T-cell (primary cell): ENCODE results near the gene ZNF611. TPM values are rescaled to one million over a fixed set of nuclear protein-coding genes. Genes with fewer than 3 reads are reported as not detected.
"Not testable (repeated sequence)": the region's sequence is repeated elsewhere in the genome, so short reads cannot be mapped to it uniquely, and the experiment has no call there.

Experiments
- ATAC-seq, 4 experiments: fragments of 200-7000 bp in 3 of 4; fragments of 150-1000 bp in 1 of 4; cut with Tn5 transposase; replicated peaks in 1 of 4; 1 replicate in 3 of 4; 2 replicates in 1 of 4; pipeline ENCODE4 v1.10.0; 2021; ENCODE audit warnings: moderate library complexity in 3 of 4, mild to moderate bottlenecking in 2 of 4, moderate number of reproducible peaks in 1 of 4
- CTCF ChIA-PET, 2 donors: fragments of 300-600 bp; sonication (Branson Sonifier 250); formaldehyde crosslinking; loops; one replicate each; lab custom pipeline; 2022; ENCODE audit warnings: antibody characterized with exemption in 2 of 2; lab: Charles Lee
- POLR2A ChIA-PET, 2 donors: fragments of 300-600 bp; sonication (Branson Sonifier 250); formaldehyde crosslinking; loops; one replicate each; lab custom pipeline; 2022; ENCODE audit warnings: antibody characterized with exemption in 2 of 2; lab: Charles Lee
- DNase-seq, 35 experiments: peaks; one replicate each; pipeline versions ENCODE4 v3.0.0 to v3.0.0-alpha.2; 2013 to 2023
- H3K27ac ChIP-seq: one replicate; pipeline ENCODE4 v1.5.1; 2013; ENCODE audit warnings: low read length
- H3K27me3 ChIP-seq, 2 experiments: replicated peaks in 1 of 2; 1 replicate in 1 of 2; 2 replicates in 1 of 2; pipeline versions ENCODE4 v1.6.1 to v1.7.0; 2013; ENCODE audit warnings: low read length in 1 of 2, mixed read lengths in 1 of 2; ENCODE audit not compliant: control insufficient read depth in 2 of 2, insufficient read depth in 2 of 2; ENCODE audit errors: extremely low read depth in 1 of 2
- H3K36me3 ChIP-seq, 2 donors: 1 replicate in 1 of 2; 2 replicates in 1 of 2; pipeline versions ENCODE4 v1.6.1 to v1.7.0; 2013; ENCODE audit warnings: low read length in 1 of 2; ENCODE audit not compliant: control insufficient read depth in 2 of 2, insufficient read depth in 1 of 2; ENCODE audit errors: extremely low read depth in 1 of 2
- H3K4me1 ChIP-seq, 2 experiments: 1 replicate in 1 of 2; 2 replicates in 1 of 2; pipeline versions ENCODE4 v1.6.1 to v1.7.0; 2013; ENCODE audit warnings: low read length in 2 of 2, mixed read lengths in 1 of 2; ENCODE audit not compliant: insufficient read depth in 2 of 2, control insufficient read depth in 1 of 2; ENCODE audit errors: extremely low read depth in 1 of 2
- H3K4me3 ChIP-seq, 2 donors: 1 replicate in 1 of 2; 2 replicates in 1 of 2; pipeline versions ENCODE4 v1.5.1 to v1.7.0; 2013; ENCODE audit warnings: mild to moderate bottlenecking in 2 of 2, low read length in 1 of 2, moderate library complexity in 1 of 2; ENCODE audit not compliant: control insufficient read depth in 1 of 2; ENCODE audit errors: extremely low read depth in 1 of 2
- H3K9me3 ChIP-seq: 2 replicates; pipeline ENCODE4 v1.7.0; 2013
- H3K27ac Mint-ChIP-seq, 2 donors: one replicate each; pipeline ENCODE4 v1.8.0; 2020 to 2021; ENCODE audit warnings: mild to moderate bottlenecking in 2 of 2, mixed read lengths in 2 of 2
- H3K27me3 Mint-ChIP-seq, 2 donors: one replicate each; pipeline ENCODE4 v1.8.0; 2021 to 2022; ENCODE audit warnings: mixed read lengths in 2 of 2
- H3K36me3 Mint-ChIP-seq: one replicate; pipeline ENCODE4 v1.8.0; 2021; ENCODE audit warnings: mixed read lengths
- H3K4me1 Mint-ChIP-seq, 3 donors: one replicate each; pipeline ENCODE4 v1.8.0; 2020 to 2022; ENCODE audit warnings: mixed read lengths in 3 of 3, mild to moderate bottlenecking in 1 of 3
- H3K4me3 Mint-ChIP-seq, 3 donors: one replicate each; pipeline ENCODE4 v1.8.0; 2020 to 2022; ENCODE audit warnings: mild to moderate bottlenecking in 3 of 3, mixed read lengths in 3 of 3, moderate library complexity in 3 of 3
- H3K9me3 Mint-ChIP-seq, 3 donors: one replicate each; pipeline ENCODE4 v1.8.0; 2020 to 2022; ENCODE audit warnings: mixed read lengths in 3 of 3
- WGBS: methylation state at CpG from one replicate; pipeline ENCODE4 v1.1.5; 2013; ENCODE audit warnings: missing lambda C conversion rate; ENCODE audit not compliant: insufficient coverage; 5-methylcytosine and 5-hydroxymethylcytosine counted together
- total RNA-seq, 35 experiments: library from RNA in 6 of 35; stranded (reverse) in 6 of 35; fragments of 120-200 nt in 1 of 35; gene quantifications; one replicate each; pipeline versions ENCODE4 v1.2.1 to v1.2.4 and lab custom pipeline; 2013 to 2026

The ZNF611 gene
- total RNA-seq, 5 donors from 2014 or later (not counting 1 experiment from before 2014, with no cell fraction given) = 31.5 to 46.2 (median 37.0) TPM

GRCh38 chr19:52685811-52686210 lies 49.0 kb downstream of the ZNF611 start:
- no peak overlapping the region for H3K27ac ChIP-seq
- no peaks in the 10 kb centered on the region for H3K9me3 ChIP-seq
- Mint-ChIP-seq H3K36me3 (peaks cover 21% of the 10 kb centered on the region), H3K27ac (no peak overlapping the region), H3K4me1 (peaks cover 36 to 41% (median 39%) of the 10 kb centered on the region in 3 donors), H3K9me3 (no peaks in the 10 kb centered on the region), H3K4me3 (no peak overlapping the region), H3K27me3 (no peaks in the 10 kb centered on the region)
- H3K27me3 ChIP-seq = no peaks in the 10 kb centered on the region
- ATAC-seq = no peak
- WGBS = no CpG with 5 or more reads among the region's 1 CpG
- peaks cover 2 to 3% of the 10 kb centered on the region in 2 donors for H3K36me3 ChIP-seq
- POLR2A ChIA-PET = interaction anchor here in 1 of 2 donors (0.6 kb wide), 1 partner anchor 508 kb away, joined by 4 read pairs; no protein-coding TSS in a partner anchor
- CTCF ChIA-PET = no interaction called here
- peaks cover 7 to 21% of the 10 kb centered on the region in 2 experiments for H3K4me1 ChIP-seq
- no peak for DNase-seq
- no peak overlapping the region for H3K4me3 ChIP-seq

DNA sequence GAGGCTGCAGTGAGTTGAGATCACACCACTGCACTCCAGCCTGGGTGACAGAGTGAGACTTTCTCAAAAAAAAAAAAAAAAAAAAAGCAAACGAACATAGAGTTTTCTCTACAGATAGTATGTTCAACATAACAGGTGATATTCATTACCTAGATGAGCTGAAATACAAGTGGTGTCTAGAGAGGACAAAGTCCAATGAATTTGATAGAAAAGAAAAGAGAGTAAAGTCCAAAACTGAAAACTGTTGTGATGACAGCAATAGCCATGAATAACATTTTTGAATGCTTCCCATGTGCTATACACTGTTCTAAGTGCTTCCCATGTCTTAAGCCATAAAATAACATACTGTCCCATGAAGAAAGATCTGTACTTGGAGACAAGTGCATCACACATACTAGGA lies 53.6 kb downstream of the ZNF611 start:
- H3K9me3 ChIP-seq, H3K27ac Mint-ChIP-seq: not testable (repeated sequence)

GRCh38 chr19:52679598-52679997 lies 55.2 kb downstream of the ZNF611 start:
- H3K36me3 ChIP-seq = peaks cover 2 to 3% of the 10 kb centered on the region in 2 donors
- H3K4me3 Mint-ChIP-seq = no peak overlapping the region
- H3K4me1 Mint-ChIP-seq = peaks cover 25 to 32% (median 25%) of the 10 kb centered on the region in 3 donors
- no peak overlapping the region for H3K27ac ChIP-seq
- H3K9me3 ChIP-seq = no peaks in the 10 kb centered on the region
- H3K4me3 ChIP-seq = no peak overlapping the region
- peaks cover 48% of the 10 kb centered on the region for H3K36me3 Mint-ChIP-seq
- no peaks in the 10 kb centered on the region for H3K27me3 ChIP-seq
- 93% methylated on average over 5 of the region's 5 CpGs for WGBS
- H3K4me1 ChIP-seq = peaks cover 0 to 2% of the 10 kb centered on the region in 2 experiments
- H3K27me3 Mint-ChIP-seq = no peaks in the 10 kb centered on the region
- H3K27ac Mint-ChIP-seq = peak overlapping the region in 1 of 2 donors; percentile 48
- ATAC-seq (no peak), DNase-seq (no peak)
- ChIA-PET POLR2A (no interaction called here), CTCF (no interaction called here)
- peaks cover 0 to 10% (median 2%) of the 10 kb centered on the region in 3 donors for H3K9me3 Mint-ChIP-seq

More for the DNA sequence above, 53.6 kb downstream of the ZNF611 start:
- H3K4me3 ChIP-seq, H3K9me3 Mint-ChIP-seq, H3K27me3 Mint-ChIP-seq, ATAC-seq, H3K4me3 Mint-ChIP-seq, DNase-seq, H3K27me3 ChIP-seq, POLR2A ChIA-PET, H3K4me1 ChIP-seq, CTCF ChIA-PET, H3K27ac ChIP-seq, H3K36me3 ChIP-seq: not testable (repeated sequence)
- no CpG with 5 or more reads among the region's 1 CpG for WGBS
- Mint-ChIP-seq H3K4me1 (peaks cover 23 to 26% (median 24%) of the 10 kb centered on the region in 3 donors), H3K36me3 (peaks cover 43% of the 10 kb centered on the region)

GRCh38 chr19:52675239-52675638 lies 59.6 kb downstream of the ZNF611 start:
- H3K4me3 Mint-ChIP-seq, H3K4me3 ChIP-seq, H3K27ac Mint-ChIP-seq, POLR2A ChIA-PET, H3K9me3 ChIP-seq, H3K4me1 ChIP-seq, H3K27me3 Mint-ChIP-seq, ATAC-seq, DNase-seq, H3K36me3 ChIP-seq, H3K9me3 Mint-ChIP-seq, H3K27me3 ChIP-seq, H3K27ac ChIP-seq, CTCF ChIA-PET: not testable (repeated sequence)
- WGBS = 97% methylated on average over 5 of the region's 6 CpGs
- Mint-ChIP-seq H3K4me1 (peaks cover 32 to 38% (median 34%) of the 10 kb centered on the region in 3 donors), H3K36me3 (peaks cover 59% of the 10 kb centered on the region)

GRCh38 chr19:52673014-52673413 lies 61.8 kb downstream of the ZNF611 start:
- ChIA-PET POLR2A (no interaction called here), CTCF (interaction anchor here in 1 of 2 donors (0.6 kb wide), 1 partner anchor 304 kb away, joined by 3 read pairs; no protein-coding TSS in a partner anchor)
- Mint-ChIP-seq H3K27me3 (no peaks in the 10 kb centered on the region), H3K4me1 (peaks cover 23 to 33% (median 30%) of the 10 kb centered on the region in 3 donors), H3K9me3 (peaks cover 0 to 10% (median 0%) of the 10 kb centered on the region in 3 donors), H3K4me3 (no peak overlapping the region), H3K36me3 (peaks cover 69% of the 10 kb centered on the region), H3K27ac (no peak overlapping the region)
- no peak overlapping the region for H3K4me3 ChIP-seq
- WGBS = no CpG with 5 or more reads among the region's 4 CpGs
- ATAC-seq (no peak), DNase-seq (no peak)
- peaks cover 2 to 8% of the 10 kb centered on the region in 2 experiments for H3K4me1 ChIP-seq
- H3K9me3 ChIP-seq = no peaks in the 10 kb centered on the region
- H3K27me3 ChIP-seq = no peaks in the 10 kb centered on the region
- no peak overlapping the region for H3K27ac ChIP-seq
- peaks cover 0 to 9% of the 10 kb centered on the region in 2 donors for H3K36me3 ChIP-seq

DNA sequence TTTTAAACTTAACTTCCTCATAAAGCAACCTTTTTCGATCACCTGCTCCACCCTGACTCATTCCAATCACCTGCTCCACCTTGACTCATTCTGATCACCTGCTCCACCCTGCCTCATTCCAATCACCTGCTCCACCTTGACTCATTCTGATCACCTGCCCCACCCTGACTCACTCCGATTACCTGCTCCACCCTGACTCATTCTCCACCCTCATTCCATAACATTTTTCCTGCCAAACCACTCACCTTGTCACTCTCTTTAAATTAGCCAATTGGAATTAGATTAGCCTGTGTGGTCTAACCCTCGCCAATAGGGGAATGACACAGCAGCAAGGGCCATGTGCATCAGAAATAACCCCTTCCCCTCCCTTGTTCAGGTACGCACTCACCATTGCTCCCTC lies 64.8 kb downstream of the ZNF611 start:
- no peaks in the 10 kb centered on the region for H3K27me3 Mint-ChIP-seq
- DNase-seq (no peak), ATAC-seq (no peak)
- H3K36me3 Mint-ChIP-seq = peaks cover 68% of the 10 kb centered on the region
- ChIA-PET POLR2A (no interaction called here), CTCF (interaction anchor here in 1 of 2 donors (0.6 kb wide), 1 partner anchor 17 kb away, joined by 5 read pairs; no protein-coding TSS in a partner anchor)
- peaks cover 0 to 3% (median 0%) of the 10 kb centered on the region in 3 donors for H3K9me3 Mint-ChIP-seq
- Histone ChIP-seq H3K36me3 (peaks cover 0 to 13% of the 10 kb centered on the region in 2 donors), H3K27ac (no peak overlapping the region), H3K4me3 (no peak overlapping the region), H3K9me3 (no peaks in the 10 kb centered on the region), H3K4me1 (peaks cover 2 to 6% of the 10 kb centered on the region in 2 experiments), H3K27me3 (no peaks in the 10 kb centered on the region)
- H3K4me3 Mint-ChIP-seq = no peak overlapping the region
- H3K4me1 Mint-ChIP-seq = peaks cover 15 to 31% (median 23%) of the 10 kb centered on the region in 3 donors
- 94% methylated on average over 2 of the region's 4 CpGs for WGBS
- H3K27ac Mint-ChIP-seq = no peak overlapping the region
